Ectodermal cell (in vitro differentiated cells): ENCODE measurements around the gene SLC30A1. TPM values are rescaled to one million over a fixed set of nuclear protein-coding genes. Genes with fewer than 3 reads are reported as not detected.
"Not testable (repeated sequence)": the region's sequence is repeated elsewhere in the genome, so short reads cannot be mapped to it uniquely, and the experiment has no call there.

Experiments
- H3K27ac ChIP-seq: 2 replicates; pipeline ENCODE4 v1.7.0; 2013; ENCODE audit warnings: mild to moderate bottlenecking, low read depth, low read length; ENCODE audit not compliant: insufficient read depth, poor library complexity, severe bottlenecking
- H3K27me3 ChIP-seq: 2 replicates; pipeline ENCODE4 v1.7.0; 2013; ENCODE audit warnings: mild to moderate bottlenecking, low read length; ENCODE audit not compliant: insufficient read depth, control insufficient read depth, poor library complexity, severe bottlenecking
- H3K36me3 ChIP-seq: one replicate; pipeline ENCODE4 v1.7.0; 2013; ENCODE audit warnings: low read length; ENCODE audit not compliant: control insufficient read depth, insufficient read depth
- H3K4me1 ChIP-seq: one replicate; pipeline ENCODE4 v1.7.0; 2013; ENCODE audit warnings: low read length; ENCODE audit not compliant: control insufficient read depth, insufficient read depth
- H3K4me3 ChIP-seq: 2 replicates; pipeline ENCODE4 v1.7.0; 2013; ENCODE audit warnings: low read depth, low read length, control low read depth; ENCODE audit not compliant: insufficient read depth
- H3K9me3 ChIP-seq: 2 replicates; pipeline ENCODE4 v1.7.0; 2013; ENCODE audit warnings: mild to moderate bottlenecking, low read length, moderate library complexity; ENCODE audit not compliant: control insufficient read depth
- WGBS, 2 experiments: methylation state at CpG; one replicate each; pipeline ENCODE4 v1.1.7; 2013; ENCODE audit warnings: missing lambda C conversion rate in 2 of 2; 5-methylcytosine and 5-hydroxymethylcytosine counted together
- polyA plus RNA-seq, 4 experiments: library from polyadenylated mRNA; stranded (reverse); fragments of 50-300 nt; gene quantifications; one replicate each; pipeline ENCODE4 v1.2.3, GENCODE V29; 2013

The SLC30A1 gene, protein sequence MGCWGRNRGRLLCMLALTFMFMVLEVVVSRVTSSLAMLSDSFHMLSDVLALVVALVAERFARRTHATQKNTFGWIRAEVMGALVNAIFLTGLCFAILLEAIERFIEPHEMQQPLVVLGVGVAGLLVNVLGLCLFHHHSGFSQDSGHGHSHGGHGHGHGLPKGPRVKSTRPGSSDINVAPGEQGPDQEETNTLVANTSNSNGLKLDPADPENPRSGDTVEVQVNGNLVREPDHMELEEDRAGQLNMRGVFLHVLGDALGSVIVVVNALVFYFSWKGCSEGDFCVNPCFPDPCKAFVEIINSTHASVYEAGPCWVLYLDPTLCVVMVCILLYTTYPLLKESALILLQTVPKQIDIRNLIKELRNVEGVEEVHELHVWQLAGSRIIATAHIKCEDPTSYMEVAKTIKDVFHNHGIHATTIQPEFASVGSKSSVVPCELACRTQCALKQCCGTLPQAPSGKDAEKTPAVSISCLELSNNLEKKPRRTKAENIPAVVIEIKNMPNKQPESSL
- 8.3 TPM for polyA plus RNA-seq (2013, experiment 1 of 4)
- 12.7 TPM for polyA plus RNA-seq (2013, experiment 2 of 4)
- polyA plus RNA-seq (2013, experiment 3 of 4): 8.2 TPM
- 8.8 TPM for polyA plus RNA-seq (2013, experiment 4 of 4)

DNA sequence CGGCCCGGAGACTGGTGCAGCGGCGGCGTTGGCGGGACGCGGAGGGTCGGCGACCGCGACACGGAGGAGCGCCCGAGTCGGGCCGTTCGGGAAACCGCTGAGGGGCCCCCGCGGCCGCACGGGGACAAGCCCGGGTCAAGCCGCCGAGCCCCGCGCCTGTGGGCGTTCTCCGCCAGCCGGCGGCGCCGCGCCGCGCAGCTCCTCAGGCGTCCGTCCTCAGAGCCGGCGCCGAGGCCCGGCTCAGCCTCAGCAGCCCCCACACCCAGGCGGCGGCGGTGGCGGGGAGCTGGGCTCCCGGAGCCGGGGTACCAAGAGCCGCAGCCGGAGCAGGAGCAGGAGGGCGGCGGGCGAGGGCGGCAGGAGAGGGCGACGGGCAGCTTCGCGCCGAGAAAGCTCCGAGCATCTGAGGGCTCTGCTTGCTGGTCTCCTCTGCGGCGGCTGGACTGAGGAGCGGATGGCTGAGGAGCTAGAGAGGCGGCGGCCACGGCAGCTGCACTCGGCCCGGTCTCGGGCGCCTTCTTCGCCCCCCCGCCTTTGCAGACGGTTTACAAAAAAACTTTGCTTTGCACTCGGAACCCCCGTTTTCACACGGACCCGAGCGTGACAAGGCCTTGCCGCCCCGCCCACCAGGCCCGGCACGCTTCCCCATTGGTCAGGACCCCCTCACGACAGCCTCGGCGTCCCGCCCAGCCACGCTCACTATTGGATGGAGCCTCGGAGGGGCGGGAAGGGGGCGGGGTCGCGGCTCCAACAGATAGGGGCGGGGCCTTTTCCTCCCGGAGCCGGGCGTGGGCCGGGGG lies at the start of gene SLC30A1:
TSS of gene SLC30A1 (minus strand) at position 522 of the 800 bp plus-strand sequence. CDS start 549 bp downstream, outside the sequence.
- H3K4me1 ChIP-seq: peaks cover 21% of the 10 kb centered on the region
- no peak within 1 kb of the TSS for H3K27ac ChIP-seq
- 0 to 1% methylated on average over 98 of the region's 98 CpGs for WGBS, 2 experiments

DNA sequence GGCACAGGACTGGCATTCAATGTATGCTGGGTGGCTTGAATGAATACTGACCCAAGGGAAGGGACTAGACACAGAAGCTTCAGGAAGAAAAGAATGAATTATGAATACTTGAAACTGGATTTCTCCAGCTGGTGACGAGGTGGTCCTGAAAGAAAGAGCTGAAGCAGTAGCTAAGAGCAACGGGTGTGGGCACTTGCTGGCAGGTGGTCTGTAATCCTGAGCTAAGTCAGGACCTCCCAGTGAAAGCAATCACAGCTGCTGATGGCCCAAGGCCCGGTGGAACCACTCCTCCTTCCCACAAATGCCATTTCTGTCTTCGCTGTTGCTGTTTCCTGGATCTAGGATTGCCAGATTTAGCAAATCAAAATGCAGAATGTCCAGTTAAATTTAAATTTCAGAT lies 49.5 kb upstream of the SLC30A1 start:
- no peak overlapping the region for H3K4me3 ChIP-seq
- 29 to 31% methylated on average over 4 of the region's 4 CpGs for WGBS, 2 experiments
- H3K27me3 ChIP-seq: no peaks in the 10 kb centered on the region
- H3K36me3 ChIP-seq: no peaks in the 10 kb centered on the region
- no peaks in the 10 kb centered on the region for H3K9me3 ChIP-seq
- H3K27ac ChIP-seq: no peak overlapping the region
- peaks cover 11% of the 10 kb centered on the region for H3K4me1 ChIP-seq

More for the DNA sequence above, at the start of gene SLC30A1:
- Histone ChIP-seq H3K36me3 (peaks cover 6% of the 10 kb centered on the region), H3K4me3 (peak within 1 kb of the TSS; percentile 87), H3K9me3 (no peaks in the 10 kb centered on the region), H3K27me3 (peaks cover 11% of the 10 kb centered on the region)

DNA sequence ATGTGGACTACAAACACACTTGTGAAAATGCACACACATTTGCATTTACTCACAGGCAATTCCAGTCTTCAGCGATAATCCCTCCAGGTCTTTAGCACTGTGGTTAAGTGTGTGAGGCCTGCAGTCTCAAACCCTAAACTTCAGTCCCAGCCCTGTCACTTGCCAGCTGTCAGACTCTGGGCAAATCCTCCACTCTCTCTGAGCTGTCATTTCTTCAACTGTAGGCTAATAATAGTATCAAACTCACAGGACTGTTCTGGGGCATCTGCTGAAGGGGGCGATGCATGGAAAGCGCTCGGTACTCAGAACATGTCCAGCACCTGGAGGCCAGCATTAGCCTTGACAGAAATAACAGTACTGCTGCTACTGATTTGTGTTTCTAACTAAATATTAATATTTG lies 48.3 kb upstream of the SLC30A1 start:
- Histone ChIP-seq H3K36me3 (no peaks in the 10 kb centered on the region), H3K4me1 (peaks cover 7% of the 10 kb centered on the region), H3K9me3 (no peaks in the 10 kb centered on the region), H3K4me3 (no peak overlapping the region), H3K27me3 (no peaks in the 10 kb centered on the region), H3K27ac (no peak overlapping the region)
- 93 to 94% methylated on average over 4 of the region's 4 CpGs for WGBS, 2 experiments

DNA sequence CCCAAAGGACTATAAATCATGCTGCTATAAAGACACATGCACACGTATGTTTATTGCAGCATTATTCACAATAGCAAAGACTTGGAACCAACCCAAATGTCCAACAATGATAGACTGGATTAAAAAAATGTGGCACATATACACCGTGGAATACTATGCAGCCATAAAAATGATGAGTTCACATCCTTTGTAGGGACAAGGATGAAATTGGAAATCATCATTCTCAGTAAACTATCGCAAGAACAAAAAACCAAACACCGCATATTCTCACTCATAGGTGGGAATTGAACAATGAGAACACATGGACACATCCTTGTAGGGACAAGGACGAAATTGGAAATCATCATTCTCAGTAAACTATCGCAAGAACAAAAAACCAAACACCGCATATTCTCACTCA lies 46.9 kb upstream of the SLC30A1 start:
- H3K27me3 ChIP-seq, H3K4me3 ChIP-seq, H3K4me1 ChIP-seq, H3K36me3 ChIP-seq, H3K9me3 ChIP-seq, H3K27ac ChIP-seq: not testable (repeated sequence)
- WGBS, 2 experiments: 91 to 96% methylated on average over 3 to 5 of the region's 7 CpGs

DNA sequence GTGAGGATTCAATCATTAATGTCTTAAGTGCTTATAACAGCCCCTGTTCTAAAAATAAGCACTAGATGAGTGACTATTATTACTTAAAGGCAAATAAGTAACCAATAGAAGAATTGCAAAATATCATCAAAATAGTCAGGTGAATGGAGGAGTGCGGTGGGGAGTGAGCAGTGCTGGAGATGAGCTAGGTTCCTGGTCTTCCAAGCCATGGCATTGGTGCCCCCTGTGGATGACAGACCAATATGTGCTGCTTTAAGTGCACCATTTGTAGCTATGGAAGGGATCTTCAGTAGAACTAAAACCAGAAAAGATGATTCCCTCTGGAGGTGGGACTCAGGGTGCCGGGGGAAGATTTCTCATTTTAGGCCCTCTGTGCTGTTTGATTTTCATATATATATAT lies 46.1 kb upstream of the SLC30A1 start:
- WGBS, 2 experiments: 89 to 94% methylated on average over 1 of the region's 2 CpGs
- Histone ChIP-seq H3K9me3 (no peaks in the 10 kb centered on the region), H3K4me3 (no peak overlapping the region)

DNA sequence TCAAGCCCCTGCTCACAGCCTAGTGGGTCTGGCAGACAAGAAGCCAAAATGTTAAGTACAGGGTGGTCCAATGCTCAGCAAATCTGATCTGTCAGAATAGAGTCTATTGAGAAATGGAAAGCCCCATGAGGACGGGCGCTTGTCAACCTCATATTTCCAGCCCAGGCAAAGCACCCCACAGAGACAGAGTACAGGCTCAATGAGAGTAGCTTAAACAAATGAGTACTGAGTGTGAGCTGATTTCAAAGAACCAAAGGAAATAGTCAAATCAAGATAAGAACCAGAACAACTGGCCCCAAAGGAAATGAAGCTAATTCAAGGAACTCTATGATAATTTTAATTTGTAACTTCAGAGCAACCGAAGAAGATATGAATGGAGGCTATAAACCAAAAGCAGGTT lies 44.6 kb upstream of the SLC30A1 start:
- Histone ChIP-seq H3K4me1 (no peaks in the 10 kb centered on the region), H3K27me3 (no peaks in the 10 kb centered on the region), H3K36me3 (no peaks in the 10 kb centered on the region), H3K27ac (no peak overlapping the region), H3K4me3 (no peak overlapping the region), H3K9me3 (no peaks in the 10 kb centered on the region)
- WGBS, 2 experiments: 85 to 91% methylated on average over 3 of the region's 3 CpGs

More for the DNA sequence above, 46.1 kb upstream of the SLC30A1 start:
- Histone ChIP-seq H3K27me3 (no peaks in the 10 kb centered on the region), H3K36me3 (no peaks in the 10 kb centered on the region), H3K27ac (no peak overlapping the region), H3K4me1 (no peaks in the 10 kb centered on the region)

DNA sequence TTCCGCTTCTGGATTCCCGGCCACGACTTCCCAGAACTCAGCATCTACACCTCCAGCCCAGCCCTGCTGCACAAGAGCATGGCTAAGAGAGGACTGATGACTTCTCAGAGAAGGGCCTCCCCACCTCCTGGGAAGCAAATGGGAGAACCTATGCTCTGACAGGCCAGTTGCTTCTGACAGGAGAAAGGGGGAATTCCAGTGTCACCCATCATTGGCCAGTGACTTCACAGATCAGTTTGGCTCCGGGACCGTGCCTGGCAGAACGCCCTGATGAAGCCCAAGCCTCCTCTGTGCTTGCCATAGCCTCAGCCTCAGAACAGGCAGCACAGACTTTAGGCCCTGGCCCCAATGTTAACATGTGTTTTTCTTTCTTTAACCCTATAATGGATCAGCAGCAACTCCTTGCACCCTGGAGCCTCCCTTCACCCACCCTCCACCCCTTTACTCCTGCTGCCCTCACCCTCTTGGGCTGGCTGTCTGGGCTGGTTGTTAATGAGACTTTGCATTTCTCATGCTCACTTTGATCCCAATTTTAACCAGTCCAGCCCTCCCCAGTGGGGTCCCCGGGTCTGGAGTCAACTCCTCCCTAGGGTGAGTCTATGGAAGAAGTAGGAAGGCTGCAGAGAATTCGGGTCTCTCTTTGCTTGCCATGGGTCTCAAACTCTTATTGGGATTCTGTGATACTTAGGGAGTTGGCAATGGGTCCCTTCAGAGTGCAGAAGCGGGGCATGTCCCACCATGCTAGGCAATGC lies 42.7 kb upstream of the SLC30A1 start:
- H3K27ac ChIP-seq: no peak overlapping the region
- H3K27me3 ChIP-seq: no peaks in the 10 kb centered on the region
- 91 to 96% methylated on average over 9 of the region's 9 CpGs for WGBS, 2 experiments
- H3K4me1 ChIP-seq: no peaks in the 10 kb centered on the region
- no peaks in the 10 kb centered on the region for H3K9me3 ChIP-seq
- H3K36me3 ChIP-seq: no peaks in the 10 kb centered on the region
- H3K4me3 ChIP-seq: no peak overlapping the region

DNA sequence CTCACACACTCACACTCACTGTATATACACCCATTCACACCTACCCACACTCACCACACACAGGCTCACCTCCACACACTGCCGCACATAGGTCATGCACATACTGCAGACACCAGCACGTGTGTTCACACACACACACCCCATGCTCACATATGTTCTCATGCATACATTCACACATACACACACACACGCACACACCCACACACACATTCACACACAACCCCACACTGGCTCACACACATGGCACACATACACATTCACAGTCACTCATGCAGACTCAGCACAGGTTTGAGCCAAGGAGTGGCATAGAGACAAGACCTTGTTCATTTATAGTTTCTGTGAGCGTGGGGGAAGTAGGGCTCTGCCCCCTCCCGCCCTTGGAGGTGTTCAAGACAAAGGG lies 41.1 kb upstream of the SLC30A1 start:
- H3K36me3 ChIP-seq: no peaks in the 10 kb centered on the region
- WGBS, 2 experiments: 85 to 90% methylated on average over 5 of the region's 5 CpGs
- H3K27ac ChIP-seq: no peak overlapping the region
- H3K9me3 ChIP-seq: no peaks in the 10 kb centered on the region
- no peaks in the 10 kb centered on the region for H3K27me3 ChIP-seq
- H3K4me3 ChIP-seq: no peak overlapping the region
- H3K4me1 ChIP-seq: no peaks in the 10 kb centered on the region

DNA sequence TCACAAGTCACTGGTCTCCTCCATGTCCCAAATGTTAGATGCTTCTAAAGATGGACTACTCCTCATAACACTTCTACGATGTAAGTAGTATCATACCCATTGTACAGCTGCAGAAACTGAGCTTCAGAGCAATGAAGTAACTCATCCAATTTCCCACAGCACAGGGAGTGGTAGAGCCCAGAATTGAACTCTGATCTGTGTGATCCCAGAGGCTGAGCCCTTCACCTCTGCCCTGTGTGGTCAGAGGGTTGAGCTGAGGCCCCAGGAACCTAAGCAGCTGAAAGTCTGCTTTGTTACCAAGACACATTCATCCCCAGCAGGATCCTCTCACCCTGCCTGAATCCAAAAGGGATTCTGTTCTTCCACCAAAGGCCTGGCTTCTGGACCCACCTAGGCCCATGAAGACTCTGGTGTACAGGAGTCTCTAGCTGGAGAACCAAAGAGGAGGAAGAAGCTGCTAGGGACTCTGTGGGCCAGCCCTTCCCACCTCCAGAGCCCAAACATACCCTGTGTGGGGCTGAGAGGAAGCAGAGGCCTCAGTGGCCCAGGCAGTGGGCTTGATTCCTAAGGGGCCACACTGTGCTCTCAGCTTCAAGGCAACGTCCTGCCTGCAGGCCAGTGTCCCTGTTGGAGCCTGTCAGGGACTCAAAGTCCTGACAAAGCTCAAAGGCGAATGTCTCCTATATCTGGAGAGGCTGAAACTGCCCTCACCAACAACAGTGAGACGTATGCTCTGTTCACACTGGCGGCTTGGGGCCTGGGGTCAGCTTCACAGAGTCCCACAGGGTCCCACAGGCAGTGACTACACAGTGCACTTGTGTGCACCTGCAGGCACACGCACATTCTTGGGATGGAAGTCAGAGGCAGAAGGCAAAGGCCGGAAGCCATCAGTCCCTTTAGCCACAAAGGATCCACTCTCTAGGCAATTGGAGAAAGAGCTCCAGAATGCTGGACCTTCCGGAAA lies 40.4 kb upstream of the SLC30A1 start:
- Histone ChIP-seq H3K4me3 (no peak overlapping the region), H3K36me3 (no peaks in the 10 kb centered on the region), H3K27ac (no peak overlapping the region), H3K4me1 (no peaks in the 10 kb centered on the region), H3K9me3 (no peaks in the 10 kb centered on the region), H3K27me3 (no peaks in the 10 kb centered on the region)
- WGBS, 2 experiments: 80 to 81% methylated on average over 8 of the region's 8 CpGs
